Measurements from ENCODE around the gene WIPI1. TPM values are rescaled to one million over a fixed set of nuclear protein-coding genes. Genes with fewer than 3 reads are reported as not detected.

The WIPI1 gene
- total and polyA plus RNA-seq, 2 of the 13 experiments (the other 11 are each of a cell fraction or from before 2014, with no cell fraction given): 29.4 to 141 TPM

- TF ChIP-seq ZNF574 (CRISPR knock-in tag; IDR thresholded peaks at IDR 0.05): no peak
- TF ChIP-seq FOSL2 (CRISPR knock-in tag; IDR thresholded peaks at IDR 0.05): peak; percentile 23; the same call in 1 of the 2 replicates
- TF ChIP-seq TRIM22 (IDR thresholded peaks at IDR 0.05): no peak
- no peak for TF ChIP-seq ZNF496 (CRISPR knock-in tag; IDR thresholded peaks at IDR 0.05; ENCODE audit: insufficient replicate concordance)
- no peak for TF ChIP-seq EP300 (IDR thresholded peaks at IDR 0.05; ENCODE audit: low read depth in 2 of 2, low read length in 2 of 2)
- TF ChIP-seq EP300 (CRISPR knock-in tag; IDR thresholded peaks at IDR 0.05; ENCODE audit: borderline replicate concordance): no peak
- no peak for TF ChIP-seq HIVEP1 (CRISPR knock-in tag; IDR thresholded peaks at IDR 0.05)
- TF ChIP-seq ZNF251 (CRISPR knock-in tag; IDR thresholded peaks at IDR 0.05): no peak
- peak; percentile 55; the same call in 1 of the 3 replicates for TF ChIP-seq MXI1 (IDR thresholded peaks at IDR 0.05; ENCODE audit: borderline replicate concordance, low read depth, low read length)
- peak; percentile 15; the same call in 1 of the 2 replicates for TF ChIP-seq CBX5 (CRISPR knock-in tag; IDR thresholded peaks at IDR 0.05; ENCODE audit: borderline replicate concordance)
- TF ChIP-seq REPIN1 (CRISPR knock-in tag; IDR thresholded peaks at IDR 0.05; ENCODE audit: borderline replicate concordance, low read depth): peak; percentile 34; the same call in 1 of the 2 replicates
- 0 out of 2 replicates have a peak, but pooled peaks have one; percentile 46 for TF ChIP-seq ZSCAN29 (CRISPR knock-in tag; conservative IDR thresholded peaks at IDR 0.05)
- no peak for TF ChIP-seq MEIS1 (CRISPR knock-in tag; IDR thresholded peaks at IDR 0.05; ENCODE audit: borderline replicate concordance)
- TF ChIP-seq ELF3 (CRISPR knock-in tag; IDR thresholded peaks at IDR 0.05): peak; percentile 51
- no peak for TF ChIP-seq MAF1 (CRISPR knock-in tag; IDR thresholded peaks at IDR 0.05; ENCODE audit: borderline replicate concordance)
- peak; percentile 23; the same call in 1 of the 2 replicates for TF ChIP-seq KDM2A (CRISPR knock-in tag; IDR thresholded peaks at IDR 0.05; ENCODE audit: borderline replicate concordance, low read depth)
- TF ChIP-seq PAWR (CRISPR knock-in tag; IDR thresholded peaks at IDR 0.05; ENCODE audit: borderline replicate concordance): no peak
- peak; percentile 10; the same call in 1 of the 2 replicates for TF ChIP-seq CEBPG (CRISPR knock-in tag; IDR thresholded peaks at IDR 0.05)
- peak; percentile 57 for TF ChIP-seq ARID5B (CRISPR knock-in tag; IDR thresholded peaks at IDR 0.05)
- no peak for TF ChIP-seq RCOR2 (CRISPR knock-in tag; IDR thresholded peaks at IDR 0.05)
- TF ChIP-seq ZSCAN31 (CRISPR knock-in tag; IDR thresholded peaks at IDR 0.05; ENCODE audit: low read depth): 0 out of 2 replicates have a peak, but pooled peaks have one; percentile 11
- no peak for TF ChIP-seq GABPB1 (CRISPR knock-in tag; IDR thresholded peaks at IDR 0.05)
These were observed 5.3 kb upstream of the WIPI1 start (continued) for GRCh38 chr17:68462381-68463210.

All from HepG2 (cell line).